Measurements from ENCODE around the gene S100A2.

DNA sequence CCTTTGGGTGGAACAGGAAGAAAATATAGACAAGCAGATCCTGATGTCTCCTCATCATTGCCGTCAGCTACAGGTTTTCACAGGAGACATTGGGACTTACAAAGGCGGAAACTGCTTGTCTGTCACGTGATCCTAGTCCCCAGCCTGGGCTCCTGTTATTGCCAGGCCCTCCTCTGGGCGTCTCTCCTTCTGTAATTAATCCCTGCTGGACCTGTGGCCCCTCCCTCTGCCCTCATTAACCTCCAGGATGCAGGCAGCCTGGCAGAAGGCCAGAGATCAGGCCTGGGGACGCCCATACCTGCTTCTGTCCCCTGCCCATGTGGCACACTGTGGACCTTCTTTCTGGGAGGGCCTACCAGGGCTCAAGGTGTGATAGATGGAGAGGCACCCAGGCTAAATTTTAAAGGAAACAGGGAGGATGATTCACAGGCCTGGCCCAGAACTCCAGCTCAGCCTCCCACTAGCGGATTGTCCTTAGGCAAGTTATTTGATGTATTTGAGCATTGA is 27.3 kb downstream of the S100A2 start:
- TF ChIP-seq, protein P1, sequence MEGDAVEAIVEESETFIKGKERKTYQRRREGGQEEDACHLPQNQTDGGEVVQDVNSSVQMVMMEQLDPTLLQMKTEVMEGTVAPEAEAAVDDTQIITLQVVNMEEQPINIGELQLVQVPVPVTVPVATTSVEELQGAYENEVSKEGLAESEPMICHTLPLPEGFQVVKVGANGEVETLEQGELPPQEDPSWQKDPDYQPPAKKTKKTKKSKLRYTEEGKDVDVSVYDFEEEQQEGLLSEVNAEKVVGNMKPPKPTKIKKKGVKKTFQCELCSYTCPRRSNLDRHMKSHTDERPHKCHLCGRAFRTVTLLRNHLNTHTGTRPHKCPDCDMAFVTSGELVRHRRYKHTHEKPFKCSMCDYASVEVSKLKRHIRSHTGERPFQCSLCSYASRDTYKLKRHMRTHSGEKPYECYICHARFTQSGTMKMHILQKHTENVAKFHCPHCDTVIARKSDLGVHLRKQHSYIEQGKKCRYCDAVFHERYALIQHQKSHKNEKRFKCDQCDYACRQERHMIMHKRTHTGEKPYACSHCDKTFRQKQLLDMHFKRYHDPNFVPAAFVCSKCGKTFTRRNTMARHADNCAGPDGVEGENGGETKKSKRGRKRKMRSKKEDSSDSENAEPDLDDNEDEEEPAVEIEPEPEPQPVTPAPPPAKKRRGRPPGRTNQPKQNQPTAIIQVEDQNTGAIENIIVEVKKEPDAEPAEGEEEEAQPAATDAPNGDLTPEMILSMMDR (IDR thresholded peaks at IDR 0.05) = no peak
- no peak for TF ChIP-seq EZH2 (IDR thresholded peaks at IDR 0.05; ENCODE audit: borderline replicate concordance, insufficient read depth, low read depth, low read length, poor library complexity, severe bottlenecking)
